T-helper 1 cell treated with Interleukin-12 subunit alpha and Interleukin-12 subunit beta and Interleukin-4 antibody, amounts not matched to agents 30 μg/mL and 1 μg/mL, for 36 hours (primary cell): ENCODE results near the gene LY6G5C.
A peak's percentile ranks its signal among the peaks of the same experiment; 100 is the strongest.

Experiments used
- H3K27ac Mint-ChIP-seq: one replicate; pipeline ENCODE4 v1.8.0; 2021; ENCODE audit warnings: mild to moderate bottlenecking, mixed read lengths
- H3K27me3 Mint-ChIP-seq: one replicate; pipeline ENCODE4 v1.8.0; 2021; ENCODE audit warnings: low read depth, mixed read lengths
- H3K36me3 Mint-ChIP-seq: one replicate; pipeline ENCODE4 v1.8.0; 2021; ENCODE audit warnings: low read depth, mixed read lengths
- H3K4me1 Mint-ChIP-seq: one replicate; pipeline ENCODE4 v1.8.0; 2021; ENCODE audit warnings: low read depth, mixed read lengths
- H3K4me3 Mint-ChIP-seq: one replicate; pipeline ENCODE4 v1.8.0; 2021; ENCODE audit warnings: mild to moderate bottlenecking, moderate library complexity, mixed read lengths
- H3K9me3 Mint-ChIP-seq: one replicate; pipeline ENCODE4 v1.8.0; 2021; ENCODE audit warnings: mixed read lengths

Gene LY6G5C

GRCh38 chr6:31663961-31664789 is 16.7 kb downstream of the LY6G5C start:
- Mint-ChIP-seq H3K27ac (peak overlapping the region; percentile 95), H3K4me3 (peak overlapping the region; percentile 95), H3K9me3 (no peaks in the 10 kb centered on the region), H3K27me3 (no peaks in the 10 kb centered on the region), H3K4me1 (peaks cover 59% of the 10 kb centered on the region), H3K36me3 (peaks cover 63% of the 10 kb centered on the region)

DNA sequence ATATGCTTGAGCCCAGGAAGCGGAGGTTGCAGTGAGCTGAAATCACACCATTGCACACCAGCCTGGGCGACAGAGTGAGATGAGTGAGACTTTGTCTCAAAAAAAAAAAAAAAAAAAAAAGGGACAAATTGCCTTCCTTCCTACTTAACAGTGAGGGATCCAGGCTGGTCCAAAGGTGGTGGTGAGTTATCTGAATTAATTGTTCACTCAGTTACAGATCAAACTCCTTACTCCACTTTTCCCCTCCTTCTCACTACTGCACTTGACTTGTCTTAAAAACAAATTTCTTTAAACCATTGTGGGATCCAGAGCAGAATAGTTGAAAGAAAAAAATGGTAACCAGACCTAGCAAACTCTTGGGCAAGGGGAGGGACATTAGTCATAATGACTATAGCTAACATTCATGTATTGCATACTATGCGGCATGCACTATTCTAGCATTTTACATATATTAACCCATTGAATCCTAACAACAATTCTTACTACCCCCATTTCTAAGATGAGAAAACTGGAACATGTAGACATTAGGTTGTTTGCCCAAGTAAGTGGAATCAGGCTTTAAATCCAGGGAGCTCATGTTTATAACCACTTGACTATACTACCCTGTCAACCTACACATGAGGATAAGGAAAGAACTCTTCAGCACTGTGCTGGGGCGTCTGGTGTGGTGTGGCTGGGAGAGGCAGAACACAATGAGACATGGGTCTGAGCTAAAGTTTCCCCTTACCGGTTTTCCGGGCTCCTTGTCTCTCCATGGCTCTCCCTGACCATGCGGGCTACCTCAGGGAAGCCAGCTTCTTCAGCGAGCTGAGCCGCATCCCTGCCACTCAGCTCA is 17.5 kb downstream of the LY6G5C start:
- peaks cover 59% of the 10 kb centered on the region for H3K36me3 Mint-ChIP-seq

GRCh38 chr6:31662124-31662723 is 18.6 kb downstream of the LY6G5C start:
- Mint-ChIP-seq H3K27me3 (no peaks in the 10 kb centered on the region), H3K36me3 (peaks cover 59% of the 10 kb centered on the region)

More for the DNA sequence above, 17.5 kb downstream of the LY6G5C start:
- Mint-ChIP-seq H3K27ac (peak overlapping the region; percentile 95), H3K4me3 (peak overlapping the region; percentile 95), H3K4me1 (peaks cover 61% of the 10 kb centered on the region), H3K27me3 (no peaks in the 10 kb centered on the region), H3K9me3 (no peaks in the 10 kb centered on the region)

GRCh38 chr6:31661262-31662123 is 19.4 kb downstream of the LY6G5C start:
- Mint-ChIP-seq H3K27ac (peak overlapping the region; percentile 73), H3K4me1 (peaks cover 60% of the 10 kb centered on the region), H3K4me3 (peak overlapping the region; percentile 93), H3K36me3 (peaks cover 58% of the 10 kb centered on the region), H3K9me3 (no peaks in the 10 kb centered on the region), H3K27me3 (no peaks in the 10 kb centered on the region)

More at GRCh38 chr6:31662124-31662723, 18.6 kb downstream of the LY6G5C start:
- H3K27ac Mint-ChIP-seq: no peak overlapping the region
- peaks cover 63% of the 10 kb centered on the region for H3K4me1 Mint-ChIP-seq
- H3K9me3 Mint-ChIP-seq: no peaks in the 10 kb centered on the region
- peak overlapping the region; percentile 44 for H3K4me3 Mint-ChIP-seq

DNA sequence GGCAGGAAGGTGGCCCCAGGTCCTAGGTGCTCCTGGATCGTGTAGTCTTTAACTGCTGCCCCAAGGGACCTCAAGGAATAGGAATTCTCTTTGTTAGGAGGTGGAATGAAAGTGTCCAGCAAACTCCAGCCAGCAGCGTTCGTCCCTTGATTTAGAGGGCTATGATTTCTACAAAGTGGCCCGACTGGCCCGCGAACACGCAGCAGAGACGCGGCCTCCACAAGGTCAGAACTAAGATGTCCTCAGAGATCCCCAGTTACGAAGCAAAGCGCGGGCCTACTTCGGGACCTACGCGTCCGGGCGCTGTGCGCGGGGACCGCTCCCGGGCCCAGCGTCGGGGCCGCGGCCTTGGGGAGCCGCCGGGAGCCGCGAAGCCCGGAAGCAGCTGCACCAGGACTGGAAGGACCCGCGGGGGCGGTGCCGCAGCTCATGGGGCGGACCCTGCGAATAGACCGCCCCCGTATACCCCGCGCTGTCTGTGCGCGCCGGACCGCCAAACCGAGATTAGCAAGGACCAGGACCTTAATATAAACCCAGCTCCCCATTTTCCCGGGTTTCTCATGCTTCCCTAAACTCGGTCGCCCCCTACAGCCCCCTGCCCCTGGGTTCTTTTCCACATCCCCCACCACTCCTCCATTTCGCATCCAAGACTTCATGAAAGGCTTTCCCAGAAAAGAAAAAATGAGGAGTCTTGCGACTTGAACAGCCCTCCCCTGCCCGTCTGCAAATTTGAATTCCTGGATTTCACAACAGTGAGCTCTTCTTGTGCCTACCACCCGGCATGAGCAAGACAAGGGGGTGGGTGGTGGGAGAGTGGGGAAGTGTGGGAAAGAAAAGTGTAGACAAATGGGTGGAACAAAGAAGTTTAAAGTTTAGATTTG is 20.2 kb downstream of the LY6G5C start, which contains the start of gene C6orf47:
Gene C6orf47, minus strand, starts transcription at position 398 of the 881 bp plus-strand sequence. CDS start 831 bp downstream, outside the sequence.
- H3K4me3 Mint-ChIP-seq: peak within 1 kb of the TSS; percentile 93
- H3K27me3 Mint-ChIP-seq: no peaks in the 10 kb centered on the region
- peak within 1 kb of the TSS; percentile 88 for H3K27ac Mint-ChIP-seq
- peaks cover 55% of the 10 kb centered on the region for H3K36me3 Mint-ChIP-seq
- H3K4me1 Mint-ChIP-seq: peaks cover 58% of the 10 kb centered on the region
- no peaks in the 10 kb centered on the region for H3K9me3 Mint-ChIP-seq

GRCh38 chr6:31659649-31660380 is 21.1 kb downstream of the LY6G5C start:
- Mint-ChIP-seq H3K36me3 (peaks cover 57% of the 10 kb centered on the region), H3K9me3 (no peaks in the 10 kb centered on the region), H3K4me1 (peaks cover 60% of the 10 kb centered on the region), H3K27ac (peak overlapping the region; percentile 88), H3K27me3 (no peaks in the 10 kb centered on the region), H3K4me3 (peak overlapping the region; percentile 93)

DNA sequence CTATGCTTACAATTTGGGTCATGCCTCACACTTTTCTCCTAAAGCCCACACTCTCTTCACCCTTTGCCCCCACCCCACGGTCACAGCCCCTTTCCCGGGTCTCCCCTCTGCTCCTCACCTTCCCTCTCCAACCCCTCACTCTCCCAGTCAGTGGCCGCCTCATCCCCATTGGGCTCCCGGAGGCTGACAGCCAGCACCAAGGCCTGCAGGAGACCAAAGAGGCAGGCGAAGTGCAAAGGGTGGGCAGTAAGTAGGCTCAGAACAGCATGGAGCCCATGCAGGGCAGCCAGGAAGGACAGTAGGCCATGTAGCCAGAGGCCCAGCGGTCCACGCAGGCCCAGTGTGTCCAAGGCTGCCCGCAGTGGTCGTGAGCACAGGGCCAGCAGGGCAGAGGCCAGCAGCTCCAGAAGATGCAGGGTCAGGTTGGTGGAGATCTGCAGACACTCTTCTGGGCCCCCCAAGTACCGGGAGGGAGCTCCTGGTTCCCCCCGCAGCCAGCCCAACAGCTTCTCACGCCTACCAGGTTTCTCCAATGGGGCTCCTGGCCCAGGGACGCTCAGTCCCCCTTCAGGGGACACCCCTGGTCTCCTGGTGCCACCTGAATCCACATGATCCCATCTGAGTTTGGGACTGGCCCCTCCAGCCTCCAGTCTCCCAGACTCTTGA is 21.8 kb downstream of the LY6G5C start:
- peaks cover 50% of the 10 kb centered on the region for H3K36me3 Mint-ChIP-seq
- peaks cover 55% of the 10 kb centered on the region for H3K4me1 Mint-ChIP-seq
- no peaks in the 10 kb centered on the region for H3K27me3 Mint-ChIP-seq
- no peaks in the 10 kb centered on the region for H3K9me3 Mint-ChIP-seq
- peak overlapping the region; percentile 93 for H3K4me3 Mint-ChIP-seq
- peak overlapping the region; percentile 88 for H3K27ac Mint-ChIP-seq

DNA sequence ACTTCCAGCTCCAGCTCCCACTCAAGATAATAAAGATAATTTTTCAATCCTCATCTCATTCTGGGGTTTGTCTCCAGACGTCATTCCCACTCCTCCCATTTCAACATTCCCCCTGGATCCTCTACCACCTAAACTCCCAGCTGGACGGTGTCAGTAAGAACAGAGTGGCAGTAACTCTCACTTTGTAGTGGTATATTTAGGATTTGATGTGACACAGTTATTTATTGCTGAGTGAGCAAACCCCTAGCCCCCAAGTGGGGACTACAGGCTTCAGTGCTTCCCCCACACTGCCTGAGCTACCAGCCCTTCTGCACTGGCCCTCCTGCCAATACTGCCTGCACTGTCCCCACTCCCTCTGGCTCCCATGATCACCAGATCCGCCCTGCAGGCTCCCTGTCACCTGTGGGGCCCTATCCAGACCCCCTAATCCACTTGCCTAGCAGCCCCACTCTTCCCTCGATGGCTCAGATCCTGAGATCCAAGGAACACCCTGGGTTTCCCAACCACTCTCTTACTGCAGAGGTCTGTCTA is 22.6 kb downstream of the LY6G5C start:
- H3K27ac Mint-ChIP-seq: peak overlapping the region; percentile 67
- H3K9me3 Mint-ChIP-seq: no peaks in the 10 kb centered on the region
- peaks cover 47% of the 10 kb centered on the region for H3K4me1 Mint-ChIP-seq
- no peaks in the 10 kb centered on the region for H3K27me3 Mint-ChIP-seq
- peaks cover 45% of the 10 kb centered on the region for H3K36me3 Mint-ChIP-seq
- H3K4me3 Mint-ChIP-seq: peak overlapping the region; percentile 76

- Mint-ChIP-seq H3K36me3 (peaks cover 42% of the 10 kb centered on the region), H3K9me3 (no peaks in the 10 kb centered on the region), H3K27me3 (no peaks in the 10 kb centered on the region), H3K27ac (peak overlapping the region; percentile 67), H3K4me1 (peaks cover 45% of the 10 kb centered on the region), H3K4me3 (peak overlapping the region; percentile 76)
Measured at GRCh38 chr6:31657406-31658157, 23.3 kb downstream of the LY6G5C start.

DNA sequence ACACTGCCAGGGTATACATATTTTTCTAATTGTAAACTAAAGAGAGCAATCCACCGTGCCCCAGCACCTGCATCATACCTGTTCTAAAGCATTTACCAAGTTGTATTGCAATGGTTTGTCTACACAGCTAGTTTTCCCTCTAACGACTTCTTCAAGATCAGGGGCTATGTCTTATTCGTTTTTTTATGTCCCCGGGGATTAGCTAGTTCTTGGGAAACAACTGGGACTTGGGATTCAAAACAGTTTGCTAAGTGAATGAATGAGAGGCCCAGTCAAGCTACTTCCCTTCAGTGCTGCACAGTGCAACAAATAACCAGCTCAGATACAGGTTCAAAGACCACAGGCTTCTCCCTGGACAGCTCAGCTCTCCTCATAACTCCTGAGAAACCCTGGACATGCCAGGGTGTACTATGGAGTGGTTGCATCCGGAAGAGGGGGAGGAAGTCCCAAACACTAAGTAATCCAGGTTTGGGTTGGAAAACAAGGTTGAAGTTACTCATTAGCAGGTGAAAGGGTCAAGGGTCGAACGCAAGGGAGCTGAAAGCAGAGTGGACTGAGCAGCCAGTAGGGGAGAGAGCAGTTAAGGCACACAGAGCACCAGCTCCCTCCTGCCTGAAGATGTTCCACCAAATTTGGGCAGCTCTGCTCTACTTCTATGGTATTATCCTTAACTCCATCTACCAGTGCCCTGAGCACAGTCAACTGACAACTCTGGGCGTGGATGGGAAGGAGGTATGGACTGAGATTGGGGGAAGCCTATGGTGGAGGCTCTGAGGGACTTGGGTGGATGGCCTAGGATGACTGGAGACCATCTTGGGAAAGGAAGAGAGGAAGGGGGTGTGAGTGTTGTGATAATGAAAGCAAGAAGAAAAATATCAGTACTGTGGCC is 25.3 kb downstream of the LY6G5C start, which contains the start of gene APOM:
Gene APOM, plus strand, starts transcription at position 546 of the 889 bp plus-strand sequence. Its CDS starts 73 bp downstream, at position 619.
- peak within 1 kb of the TSS; percentile 38 for H3K4me3 Mint-ChIP-seq
- H3K4me1 Mint-ChIP-seq: peaks cover 47% of the 10 kb centered on the region
- no peak within 1 kb of the TSS for H3K27ac Mint-ChIP-seq
- no peaks in the 10 kb centered on the region for H3K27me3 Mint-ChIP-seq
- H3K9me3 Mint-ChIP-seq: no peaks in the 10 kb centered on the region
- peaks cover 39% of the 10 kb centered on the region for H3K36me3 Mint-ChIP-seq
